Stimulated activated CD4-positive, alpha-beta T cell treated with anti-CD3 and anti-CD28 coated beads, Interleukin-12 subunit alpha, Interleukin-12 subunit beta, amount 100 ng/mL, for 48 hours (primary cell): ENCODE results near the gene ADRA2A.

Experiments used
- DNase-seq, 3 donors: peaks; one replicate each; pipeline ENCODE4 v3.0.0-alpha.2; 2020; ENCODE audit warnings: low read depth in 2 of 3, low spot score in 1 of 3

The ADRA2A gene

DNA sequence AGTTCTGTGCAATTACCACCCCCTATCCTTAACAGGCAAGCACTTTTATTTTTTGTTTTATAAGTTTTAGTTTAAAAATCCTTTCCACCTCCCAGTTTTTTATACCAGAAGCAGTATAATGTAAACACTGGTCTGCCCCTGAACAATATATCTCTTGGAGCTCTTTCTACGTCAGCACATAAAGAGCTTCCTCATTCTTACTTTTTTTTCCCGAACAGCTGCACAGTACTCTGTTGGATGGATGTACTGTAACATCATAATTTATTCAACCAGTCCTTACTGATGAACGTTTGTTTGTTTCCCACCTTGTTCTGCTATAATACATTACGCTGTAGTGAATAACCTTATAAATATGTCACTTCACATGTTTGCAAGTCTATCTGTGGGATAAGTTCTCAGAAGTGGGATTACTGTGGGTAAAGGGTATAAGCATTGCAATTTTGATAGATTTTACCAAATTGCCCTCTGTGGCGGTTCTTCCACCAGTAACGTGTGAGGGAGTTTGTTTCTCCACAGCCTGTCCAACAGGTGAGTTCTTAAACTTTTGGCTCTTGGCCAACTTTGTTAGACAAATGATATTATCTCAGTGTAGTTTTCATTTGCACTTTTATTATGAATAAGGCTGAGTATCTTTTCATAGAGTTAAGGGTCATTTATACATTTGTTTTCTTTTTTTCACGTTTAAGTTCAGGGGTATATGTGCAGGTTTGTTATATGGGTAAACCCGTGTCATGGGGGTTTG, 32.8 kb downstream of the ADRA2A start:
- no peak for DNase-seq

DNA sequence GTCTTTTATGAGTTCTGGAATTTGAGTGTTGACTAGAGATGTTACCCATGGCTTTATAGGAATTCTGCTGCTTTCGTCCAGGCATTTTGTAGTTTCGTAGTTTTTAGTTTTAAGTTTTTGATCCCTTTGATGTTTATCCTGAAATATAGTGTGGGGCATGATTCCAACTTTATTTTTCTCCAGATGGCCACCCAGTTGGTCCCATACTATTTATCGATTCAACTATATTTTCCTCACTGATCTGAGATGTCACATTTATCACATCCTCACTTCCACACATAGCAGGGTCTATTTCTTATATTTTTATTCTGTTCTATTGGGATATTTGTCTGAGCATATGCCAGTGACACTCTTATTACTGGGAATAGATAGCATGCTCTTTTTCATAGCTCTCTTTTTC, 33.9 kb downstream of the ADRA2A start:
- DNase-seq: no peak

DNA sequence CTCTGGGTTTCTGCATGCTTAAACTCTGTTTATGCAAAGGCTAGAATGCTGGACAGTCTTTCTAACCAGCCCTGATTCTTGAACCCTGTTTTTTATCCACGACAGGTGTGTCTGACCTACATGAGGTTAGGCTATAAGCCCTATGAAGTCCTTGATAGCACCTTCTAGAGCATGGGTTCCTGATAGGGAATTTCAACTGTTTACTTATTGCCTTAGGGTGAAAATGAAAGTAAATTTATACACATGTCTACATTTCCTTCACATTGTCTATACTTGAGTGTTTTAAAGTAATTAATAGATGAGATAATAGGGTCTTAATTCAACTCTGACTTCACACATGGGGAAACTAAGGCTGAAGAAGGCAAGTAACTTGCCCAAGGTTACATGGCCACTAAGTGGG, 35.5 kb downstream of the ADRA2A start:
- DNase-seq: no peak

DNA sequence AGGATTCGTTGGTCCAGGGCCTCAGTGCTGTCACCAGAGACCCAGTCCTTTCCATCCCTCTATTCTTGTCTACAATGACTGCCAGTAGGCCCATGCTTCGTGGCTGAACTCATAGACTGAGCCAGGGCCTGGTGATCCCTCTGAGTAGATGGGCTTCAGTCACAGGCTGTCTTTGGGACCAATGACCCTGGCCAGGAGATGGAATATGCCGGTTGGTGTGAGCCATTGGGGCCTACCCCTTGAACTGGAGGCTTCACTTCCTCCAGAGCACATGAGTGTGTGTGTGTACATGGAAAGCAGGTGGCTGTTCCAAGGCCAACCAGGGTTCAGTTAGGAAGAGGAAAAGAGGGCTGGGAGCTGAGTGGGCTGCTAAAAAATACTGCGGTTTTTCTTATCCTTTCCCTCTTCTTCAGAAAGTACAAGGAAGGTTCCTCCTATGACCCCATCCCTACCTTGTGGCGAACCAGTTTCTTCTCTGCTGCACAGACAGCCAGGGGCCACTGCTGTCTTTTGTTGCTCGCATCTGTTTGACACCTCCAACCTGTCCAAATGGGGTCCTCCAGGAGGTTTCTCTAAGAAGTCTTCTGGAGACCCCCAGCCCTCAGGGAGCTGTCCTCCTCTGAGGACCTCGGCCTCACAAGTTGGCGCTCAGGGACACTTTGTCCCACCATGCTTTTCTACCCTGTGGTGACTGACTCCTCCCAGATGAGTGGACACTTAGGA, 36.6 kb downstream of the ADRA2A start:
- no peak for DNase-seq

DNA sequence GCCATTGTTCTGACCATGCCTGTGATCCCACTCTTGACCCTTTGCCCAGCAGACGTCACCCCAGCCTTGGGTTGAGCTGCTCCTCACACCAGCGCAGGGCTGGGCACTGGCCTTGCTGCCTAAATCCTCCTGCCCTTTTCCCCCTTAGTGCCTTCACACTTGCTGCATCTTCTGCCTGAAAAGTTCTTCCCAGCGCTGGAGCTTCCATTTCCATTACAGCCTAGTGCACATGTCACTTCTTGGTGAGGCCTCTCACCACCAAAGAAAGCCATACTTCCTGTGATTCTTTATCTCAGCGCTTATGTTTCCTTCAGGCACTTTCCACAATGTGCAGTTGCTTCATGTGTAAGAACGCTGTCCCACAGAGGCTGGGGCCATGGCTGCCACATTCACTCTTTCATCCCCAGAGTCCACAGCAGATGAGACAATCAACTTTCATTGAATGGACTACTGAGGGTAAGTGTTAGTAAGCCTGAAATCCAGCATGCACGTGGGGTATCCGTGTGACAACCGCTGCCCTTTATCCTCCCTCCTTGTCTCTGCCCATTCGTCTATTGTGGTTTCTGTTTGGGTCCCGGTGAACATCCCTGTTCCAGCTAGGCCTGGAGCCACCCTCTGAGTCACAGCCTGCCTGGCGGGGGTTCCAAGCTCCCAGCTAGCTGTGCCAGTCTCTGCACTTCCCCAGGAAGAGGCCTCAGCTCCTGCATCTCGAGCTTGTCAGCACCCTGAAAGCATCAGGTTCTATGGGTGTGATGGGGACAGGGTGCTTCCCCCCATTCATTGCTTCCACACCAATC, 37.3 kb downstream of the ADRA2A start:
- no peak for DNase-seq

DNA sequence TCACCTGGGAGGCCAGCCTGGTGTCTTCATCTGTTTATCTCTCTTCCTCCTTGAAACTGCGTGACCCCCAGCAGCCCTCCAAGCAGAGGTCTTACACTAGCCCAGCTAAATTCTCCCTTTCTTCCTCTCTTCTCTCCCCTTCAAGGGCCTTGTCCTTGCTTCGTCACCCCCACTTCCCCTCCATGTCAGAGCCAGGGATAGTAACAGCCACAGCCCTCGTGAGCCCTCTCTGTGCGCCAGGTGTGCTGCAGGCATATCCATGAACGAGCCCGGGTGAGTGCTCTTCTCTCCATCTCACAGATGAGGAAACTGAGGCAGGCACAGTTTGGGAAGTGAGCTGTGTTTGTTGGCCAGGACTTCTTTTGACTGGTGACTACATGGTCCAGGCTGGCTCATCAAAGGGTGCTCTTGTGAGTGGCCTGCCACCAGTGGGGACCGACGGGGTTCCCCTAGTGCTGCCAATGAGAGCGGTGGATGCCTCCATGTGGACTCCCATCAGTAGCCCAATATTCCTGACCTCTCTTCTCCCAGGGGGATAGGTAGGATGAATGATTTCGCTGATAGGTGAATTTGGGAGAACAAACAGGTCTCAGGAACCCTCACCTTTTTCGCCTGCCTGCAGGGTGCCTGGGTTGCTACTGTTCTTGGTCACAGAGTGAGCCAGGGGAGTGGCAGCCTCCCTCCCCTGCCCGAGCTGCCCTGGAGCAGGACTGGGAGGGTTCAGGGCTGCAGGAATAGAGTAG, 38.1 kb downstream of the ADRA2A start:
- DNase-seq: no peak

DNA sequence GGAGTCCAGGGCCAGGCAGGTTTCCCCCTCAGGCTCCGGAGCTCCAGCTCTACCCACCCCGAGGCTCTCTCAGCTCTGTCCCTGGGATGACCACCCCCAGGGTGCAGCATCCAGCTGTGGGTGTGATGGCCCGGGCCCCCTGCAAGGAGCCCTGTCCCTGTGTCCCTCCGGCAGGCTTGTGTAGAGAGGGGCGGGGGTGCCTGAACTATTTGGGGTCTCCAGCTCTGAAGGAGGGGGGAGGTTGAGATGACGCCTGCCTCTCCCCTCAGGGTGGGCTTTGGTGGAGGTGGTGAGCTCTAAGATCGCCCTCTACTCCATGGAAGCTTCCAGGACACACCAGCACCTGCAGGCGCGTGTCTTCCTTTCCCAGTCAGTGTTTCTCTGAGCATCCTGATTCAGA, 39.4 kb downstream of the ADRA2A start:
- DNase-seq: no peak

DNA sequence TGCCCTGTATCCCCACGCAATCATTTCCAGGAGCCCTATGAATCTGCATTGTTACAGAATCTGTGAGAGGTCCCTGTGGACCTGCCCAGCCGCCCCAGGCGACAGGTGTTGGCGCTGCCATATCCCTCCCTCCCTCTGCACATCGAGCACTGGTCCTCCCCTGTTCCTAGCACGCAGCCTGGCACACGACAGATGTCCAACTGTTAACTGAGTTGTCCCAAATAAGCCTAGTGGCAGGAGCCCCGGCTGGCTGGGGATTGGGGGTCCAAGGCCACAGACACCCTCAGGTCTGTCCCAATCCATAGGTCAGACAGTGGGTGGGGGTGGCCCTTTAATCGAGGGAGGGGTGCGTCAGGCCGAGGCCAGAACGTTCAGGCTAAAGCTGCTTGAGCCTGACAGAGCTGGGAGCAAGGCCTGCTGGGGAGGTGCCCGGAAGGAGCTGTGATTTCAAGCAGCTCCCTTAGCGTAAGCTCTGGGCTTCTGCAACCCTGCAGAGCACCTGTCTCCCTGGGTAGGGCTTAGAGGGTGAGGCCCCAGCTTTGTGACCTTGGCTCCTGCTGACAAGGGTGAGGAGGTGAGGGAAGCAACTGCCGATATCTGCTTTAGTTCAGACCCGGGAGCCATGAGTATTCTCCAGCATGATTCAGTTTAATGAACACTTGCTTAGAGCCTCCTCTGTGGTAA, 40.1 kb downstream of the ADRA2A start:
- no peak for DNase-seq

DNA sequence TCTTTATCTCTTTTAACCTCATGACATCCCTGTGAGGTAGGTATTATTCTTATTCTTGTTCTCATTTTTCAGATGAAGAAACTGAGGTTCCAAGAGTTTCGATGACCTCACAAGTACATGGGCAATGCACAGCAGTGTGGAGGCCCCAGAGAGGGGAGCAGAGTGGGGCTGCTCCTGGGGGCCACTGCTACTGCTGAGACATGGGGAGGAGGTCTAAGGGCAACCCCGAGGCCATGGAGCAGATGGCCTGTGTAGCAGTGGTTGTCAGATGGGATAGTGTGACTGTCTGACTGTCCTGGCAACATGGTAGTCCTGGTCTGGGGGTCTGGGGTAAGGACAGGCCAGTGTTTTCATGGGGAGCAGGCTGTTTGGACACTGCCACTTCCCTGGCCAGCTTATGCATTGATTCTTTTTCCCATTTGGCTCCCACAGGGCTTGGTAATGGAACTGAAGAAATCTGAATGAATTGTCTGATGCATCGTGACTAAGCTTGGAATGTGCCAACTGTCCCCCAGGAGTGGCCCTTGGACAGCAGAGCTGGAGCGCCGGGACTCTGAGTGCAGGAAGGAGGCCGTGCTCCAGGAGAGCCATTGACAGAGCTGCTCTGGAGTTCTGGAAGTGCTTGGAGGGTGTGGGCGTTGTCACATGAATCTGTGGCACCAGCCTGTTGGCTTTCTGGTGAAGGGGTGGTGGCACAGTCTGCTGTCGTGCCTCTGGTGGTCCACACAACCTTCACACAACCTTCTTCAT, 40.9 kb downstream of the ADRA2A start:
- no peak for DNase-seq

DNA sequence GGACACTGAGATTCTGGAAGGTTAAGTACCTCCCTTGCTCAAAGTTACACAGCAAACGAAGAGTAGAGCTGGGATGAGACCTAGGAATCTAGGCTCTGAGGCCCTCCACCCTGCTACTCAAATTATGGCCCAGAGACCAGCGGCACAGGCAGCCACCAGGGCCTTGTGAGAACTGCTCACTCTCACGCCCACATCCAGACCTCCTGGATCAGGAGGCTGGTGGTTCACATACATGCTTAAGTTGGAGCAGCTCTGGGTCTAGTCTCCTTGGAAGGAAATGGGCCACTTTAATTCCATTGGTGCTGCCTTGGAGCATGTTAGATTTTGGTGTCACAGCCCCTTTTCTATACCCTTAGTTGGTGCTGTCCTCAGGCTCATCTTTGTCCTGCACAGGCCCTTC, 41.9 kb downstream of the ADRA2A start:
- DNase-seq: no peak

DNA sequence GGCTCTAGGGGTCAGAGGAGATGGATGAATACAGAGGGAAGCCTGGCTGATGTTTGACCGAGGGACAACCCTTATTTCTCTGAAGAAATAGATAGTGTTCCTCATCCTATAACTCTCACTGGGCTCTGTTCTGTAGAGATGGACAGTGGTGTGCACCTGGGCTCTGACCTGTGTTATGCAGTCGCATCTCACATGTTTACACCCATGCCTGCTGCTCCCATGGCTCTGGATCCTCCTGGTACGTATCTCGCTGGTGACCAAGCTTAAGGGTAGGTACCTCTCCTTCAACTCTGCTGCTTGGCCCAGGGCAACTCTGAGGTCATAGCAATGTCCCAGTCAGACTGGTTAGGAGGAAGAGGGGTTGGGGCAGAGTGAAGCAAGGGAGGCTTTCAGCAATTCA, 42.8 kb downstream of the ADRA2A start:
- no peak for DNase-seq

DNA sequence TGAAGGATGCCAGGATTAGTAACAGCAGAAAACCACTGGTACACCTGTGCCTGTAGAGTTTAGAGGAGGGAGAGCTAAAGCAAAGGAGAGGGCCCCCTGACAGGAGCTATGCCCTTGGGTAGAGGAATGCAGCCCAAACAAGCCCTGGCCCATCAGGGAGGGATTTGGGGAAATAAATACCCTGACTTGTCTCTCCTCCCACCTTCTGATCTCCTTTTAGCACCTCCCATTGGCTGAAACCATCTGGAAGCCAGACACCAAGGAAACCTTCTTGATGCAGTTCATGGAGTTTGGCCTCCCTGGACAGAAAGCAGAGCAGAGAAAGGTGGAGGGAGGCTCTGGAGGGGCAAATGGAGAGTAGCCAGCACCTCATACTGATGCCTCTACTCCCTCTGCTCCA, 45.3 kb downstream of the ADRA2A start:
- no peak for DNase-seq

DNA sequence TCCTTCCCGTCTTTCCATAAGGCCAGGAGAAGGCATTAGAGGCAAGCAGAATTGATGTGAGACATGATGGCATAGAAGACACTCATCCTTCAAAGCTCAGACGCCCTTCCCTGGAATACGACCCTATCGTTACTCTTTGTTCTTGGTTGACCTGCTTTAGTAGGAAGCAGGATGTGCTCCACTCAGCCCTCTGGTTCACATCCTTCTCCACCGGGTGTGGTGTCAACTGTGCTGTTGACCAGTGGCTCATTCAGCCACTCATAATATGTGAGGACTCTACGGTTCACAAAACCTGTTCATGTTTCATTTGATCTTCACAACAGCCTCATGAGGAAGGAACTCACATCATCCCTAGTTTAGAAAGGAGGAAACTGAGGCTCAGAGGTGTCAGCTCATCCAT, 47.1 kb downstream of the ADRA2A start:
- no peak for DNase-seq

DNA sequence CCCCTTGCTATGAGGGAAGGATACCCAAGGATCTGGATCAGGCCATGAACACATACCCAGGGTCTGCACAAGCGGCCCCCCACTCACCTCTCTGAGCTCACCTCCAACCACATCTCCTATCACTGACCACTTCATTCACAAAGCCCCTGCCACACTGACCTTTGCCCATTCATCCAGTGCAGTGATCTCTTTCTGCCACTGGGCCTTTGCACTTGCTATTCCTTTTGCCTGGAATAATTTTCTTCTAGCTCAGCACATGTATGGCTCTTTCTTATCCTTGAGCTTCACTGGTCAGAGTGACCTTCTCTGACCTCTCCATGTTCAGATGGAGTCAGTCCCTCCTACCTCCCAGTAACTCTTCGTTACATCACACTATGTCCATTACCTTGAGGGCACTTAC, 48.3 kb downstream of the ADRA2A start:
- no peak for DNase-seq

DNA sequence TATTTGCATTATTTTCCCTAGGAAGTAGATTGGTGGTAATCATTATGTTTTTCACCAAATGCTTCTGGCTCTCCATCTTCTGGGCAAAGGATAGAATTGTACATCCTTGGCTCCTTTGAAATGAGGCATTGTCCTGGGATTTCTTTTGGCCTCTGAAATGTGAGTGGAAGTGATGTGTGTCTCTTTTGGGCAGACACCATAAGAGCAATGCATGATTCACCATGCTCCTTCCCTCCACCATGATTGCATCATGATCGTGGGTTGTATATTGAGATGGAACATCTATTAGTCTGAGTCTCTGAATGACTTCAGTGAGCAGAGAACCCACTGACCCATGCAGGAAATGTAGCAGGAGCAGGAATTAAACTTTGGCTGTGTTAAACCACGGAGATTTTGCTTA, 49.2 kb downstream of the ADRA2A start:
- no peak for DNase-seq

DNA sequence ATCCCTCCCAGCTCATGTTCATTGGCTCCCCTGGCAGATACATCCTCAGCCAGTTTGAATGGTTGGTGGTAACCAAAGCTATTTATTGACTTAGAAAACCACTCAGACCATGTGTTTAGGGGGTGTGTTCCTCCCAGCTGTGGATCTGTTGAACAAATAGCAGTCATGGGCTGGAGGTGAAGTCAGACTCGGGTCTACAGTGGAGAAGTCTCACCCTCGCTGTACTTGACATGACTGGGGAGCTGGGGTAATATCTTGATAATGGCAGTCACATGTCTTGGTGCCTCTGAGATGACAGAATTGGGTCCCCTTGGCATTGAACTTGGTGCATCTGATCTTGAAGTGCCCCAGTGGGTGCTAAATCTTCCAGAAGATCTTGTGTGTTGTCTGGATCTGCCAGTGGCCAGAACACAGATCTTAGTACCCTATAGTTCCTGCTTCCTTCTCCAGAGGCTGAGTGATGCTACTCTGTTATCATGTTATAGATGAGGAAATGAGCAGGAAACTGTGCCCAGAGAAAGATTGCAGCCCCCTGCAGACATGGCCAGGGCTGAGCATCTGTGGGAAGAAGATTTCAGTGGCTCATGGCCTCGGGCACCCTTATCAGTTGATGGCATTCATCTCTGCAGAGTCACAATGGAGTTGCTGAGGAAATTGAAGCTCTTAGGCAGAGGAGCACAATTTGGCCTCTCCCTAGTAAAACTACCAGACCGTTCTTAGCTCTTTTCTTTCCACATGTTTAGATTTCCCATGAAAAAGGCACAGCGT, 50.4 kb downstream of the ADRA2A start:
- no peak for DNase-seq

DNA sequence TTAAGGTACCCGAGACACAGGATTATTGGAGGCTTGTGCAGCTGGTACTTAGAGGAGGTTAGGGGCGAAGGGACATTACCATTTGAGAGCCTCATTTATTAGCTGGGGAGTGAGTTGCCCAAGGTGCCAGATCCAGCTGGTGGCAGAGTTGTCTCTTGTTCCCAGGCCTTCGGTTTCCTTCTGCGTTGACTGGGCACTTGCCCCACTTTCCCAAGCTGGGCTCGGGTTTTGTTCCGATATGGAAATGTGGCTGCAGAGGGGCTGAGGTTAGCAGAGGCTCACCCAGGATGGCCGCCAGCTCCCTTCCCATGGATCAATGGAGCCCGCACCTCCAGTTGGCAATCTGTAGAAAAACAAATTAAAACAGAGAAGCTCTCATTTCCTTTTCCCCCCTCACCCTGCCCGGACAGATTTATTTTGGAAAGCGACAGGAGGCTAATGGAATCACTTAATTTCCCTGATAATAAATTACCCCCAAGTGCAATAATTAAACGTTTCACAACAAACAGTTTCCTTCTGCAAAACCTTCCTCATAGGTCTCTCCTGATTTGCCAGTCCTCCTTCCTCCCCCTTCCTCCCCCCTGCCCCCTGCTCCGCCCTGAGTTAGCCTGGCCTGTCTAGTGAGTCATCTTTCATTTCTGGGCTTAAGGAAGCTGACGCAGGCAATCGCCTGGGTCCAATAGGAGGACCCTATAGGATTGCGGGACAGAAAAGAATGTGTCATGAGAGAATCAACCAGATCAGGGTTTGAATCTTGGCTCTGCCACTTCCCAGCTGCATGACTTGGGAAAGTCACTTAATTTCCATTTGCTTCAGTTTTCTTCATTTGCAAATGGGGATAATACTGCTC, 51.7 kb downstream of the ADRA2A start:
- no peak for DNase-seq

DNA sequence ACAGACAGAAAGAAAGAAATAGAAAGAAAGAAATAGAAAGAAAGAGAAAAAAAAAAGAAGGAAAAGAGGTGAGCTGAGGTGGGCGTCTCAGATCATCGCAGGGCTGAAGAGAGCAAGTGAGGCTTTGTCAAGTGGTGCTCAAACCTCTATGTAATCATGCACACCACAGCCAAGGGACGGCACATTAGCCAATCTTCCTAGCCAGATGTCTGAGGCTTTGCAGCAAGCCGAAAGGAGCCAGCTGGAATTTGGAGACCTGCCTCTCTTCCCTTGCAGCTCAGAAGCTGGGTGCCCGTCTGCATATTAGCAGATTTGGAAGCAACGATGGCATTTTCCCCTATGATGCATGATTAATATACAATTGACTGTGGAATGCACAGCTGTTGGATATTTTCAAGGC, 52.5 kb downstream of the ADRA2A start:
- no peak for DNase-seq
